ENCODE results near the gene MRPL38.

The MRPL38 gene

DNA sequence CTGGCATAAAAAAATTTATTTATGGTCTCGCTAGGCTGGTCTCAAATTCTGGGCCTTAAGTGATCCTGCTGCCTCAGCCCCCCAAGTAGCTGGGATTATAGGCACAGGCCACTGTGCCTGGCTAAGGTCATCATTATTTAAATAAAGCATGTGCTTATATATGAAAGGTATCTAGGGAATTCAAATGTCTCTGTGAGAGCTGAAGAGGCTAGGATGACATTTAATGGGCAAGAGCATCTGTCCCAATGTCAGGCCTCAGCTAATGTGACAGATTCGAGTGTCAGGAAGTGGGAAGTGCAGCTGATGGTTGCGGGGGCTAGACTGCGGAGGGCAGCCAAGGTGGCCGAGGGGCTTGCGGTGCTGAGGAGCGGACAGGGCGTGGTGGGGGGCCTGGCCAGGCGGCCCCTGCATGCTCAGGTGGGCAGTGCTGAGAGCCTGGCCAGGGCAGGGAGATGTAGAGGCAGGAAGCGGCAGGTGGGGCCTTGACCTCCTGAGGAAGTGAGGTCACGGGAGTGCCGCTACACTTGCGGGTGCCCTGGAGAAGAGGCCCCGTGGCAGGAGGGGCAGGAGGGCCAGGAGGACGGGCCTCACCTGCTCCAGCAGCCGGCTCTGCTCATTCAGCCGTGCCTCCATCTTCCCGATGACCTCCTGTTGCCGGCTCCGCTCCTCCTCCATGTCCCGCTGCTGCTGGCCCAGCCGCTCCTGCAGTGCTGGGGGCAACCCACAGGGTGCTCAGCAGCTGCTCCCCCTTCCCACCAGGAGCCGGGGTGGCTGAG is 12.6 kb upstream of the MRPL38 start:
- DNase-seq (no peak), ATAC-seq (ENCODE audit: insufficient read depth, low read depth) (no peak)
- Histone ChIP-seq H2AFZ (ENCODE audit: low read depth, low read length) (no peak overlapping the region), H4K20me1 (ENCODE audit: insufficient read depth, low read length) (no peaks in the 10 kb centered on the region), H3K36me3 (ENCODE audit: insufficient read depth, low read length) (peaks cover 40% of the 10 kb centered on the region), H3K4me3 (ENCODE audit: low read depth in 1 of 2, low read length in 2 of 2) (no peak overlapping the region), H3K9ac (ENCODE audit: low read depth, low read length) (no peak overlapping the region), H3K9me3 (ENCODE audit: insufficient read depth, low read length, severe bottlenecking) (no peaks in the 10 kb centered on the region), H3K27me3 (ENCODE audit: insufficient read depth, low read length, poor library complexity) (no peaks in the 10 kb centered on the region), H3K4me1 (ENCODE audit: insufficient read depth, low read length) (no peaks in the 10 kb centered on the region), H3K79me2 (ENCODE audit: insufficient read depth, low read length) (no peaks in the 10 kb centered on the region), H3K4me2 (ENCODE audit: insufficient read depth, low read length) (no peak overlapping the region), H3K27ac (ENCODE audit: low read length) (no peak overlapping the region)
- TF ChIP-seq CTCF (IDR thresholded peaks at IDR 0.05; ENCODE audit: borderline replicate concordance, extremely low read depth, low read length, poor library complexity, severe bottlenecking) (no peak), EZH2 (IDR thresholded peaks at IDR 0.05; ENCODE audit: borderline replicate concordance, low read depth, low read length, severe bottlenecking) (no peak)

- H2AFZ ChIP-seq (ENCODE audit: low read depth, low read length): no peak overlapping the region
- H3K9me3 ChIP-seq (ENCODE audit: insufficient read depth, low read length, severe bottlenecking): no peaks in the 10 kb centered on the region
- H3K27me3 ChIP-seq (ENCODE audit: insufficient read depth, low read length, poor library complexity): no peaks in the 10 kb centered on the region
- DNase-seq (no peak), ATAC-seq (ENCODE audit: insufficient read depth, low read depth) (no peak)
- H3K79me2 ChIP-seq (ENCODE audit: insufficient read depth, low read length): no peaks in the 10 kb centered on the region
- no peak overlapping the region for H3K4me2 ChIP-seq (ENCODE audit: insufficient read depth, low read length)
- H3K4me1 ChIP-seq (ENCODE audit: insufficient read depth, low read length): no peaks in the 10 kb centered on the region
- no peaks in the 10 kb centered on the region for H4K20me1 ChIP-seq (ENCODE audit: insufficient read depth, low read length)
- H3K36me3 ChIP-seq (ENCODE audit: insufficient read depth, low read length): peaks cover 32% of the 10 kb centered on the region
- no peak overlapping the region for H3K27ac ChIP-seq (ENCODE audit: low read length)
- no peak overlapping the region for H3K4me3 ChIP-seq (ENCODE audit: low read depth in 1 of 2, low read length in 2 of 2)
- TF ChIP-seq EZH2 (IDR thresholded peaks at IDR 0.05; ENCODE audit: borderline replicate concordance, low read depth, low read length, severe bottlenecking) (no peak), CTCF (IDR thresholded peaks at IDR 0.05; ENCODE audit: borderline replicate concordance, extremely low read depth, low read length, poor library complexity, severe bottlenecking) (no peak)
- no peak overlapping the region for H3K9ac ChIP-seq (ENCODE audit: low read depth, low read length)
These were observed 10.6 kb upstream of the MRPL38 start for GRCh38 chr17:75915268-75915667.

DNA sequence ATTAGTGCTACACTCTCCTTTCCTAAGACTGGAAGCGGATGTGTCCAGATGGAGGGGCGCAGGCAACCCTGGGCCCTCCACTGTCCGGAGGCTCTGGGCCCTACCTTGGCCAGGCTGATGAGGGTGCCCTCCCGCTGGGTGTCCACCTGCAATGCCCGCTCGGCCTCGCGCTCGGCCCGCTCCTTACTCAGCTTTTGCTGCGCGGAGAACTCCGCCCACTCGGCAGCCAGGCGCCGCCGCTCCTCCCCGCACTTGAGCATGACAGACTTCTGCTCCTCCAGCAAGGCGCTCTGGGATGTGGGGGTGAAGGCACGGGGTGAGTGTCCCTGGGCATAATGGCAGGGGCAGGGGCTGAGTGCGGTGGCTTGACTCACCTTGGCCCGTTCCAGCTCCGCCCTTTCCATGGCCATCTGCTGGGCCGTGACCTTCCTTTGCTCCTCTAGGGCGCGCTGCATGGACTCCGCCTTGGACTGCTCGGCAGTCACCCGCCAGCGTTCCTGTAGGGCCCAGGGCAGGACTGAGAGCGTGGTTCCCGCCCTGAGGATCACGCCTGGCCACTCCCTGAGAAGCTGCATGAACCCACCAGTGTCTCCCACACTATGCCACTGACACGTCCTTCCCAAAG is 10.1 kb upstream of the MRPL38 start:
- TF ChIP-seq CTCF (IDR thresholded peaks at IDR 0.05; ENCODE audit: borderline replicate concordance, extremely low read depth, low read length, poor library complexity, severe bottlenecking) (no peak), EZH2 (IDR thresholded peaks at IDR 0.05; ENCODE audit: borderline replicate concordance, low read depth, low read length, severe bottlenecking) (no peak)
- no peaks in the 10 kb centered on the region for H3K4me1 ChIP-seq (ENCODE audit: insufficient read depth, low read length)
- no peak for ATAC-seq (ENCODE audit: insufficient read depth, low read depth)

More for the DNA sequence above, 10.1 kb upstream of the MRPL38 start:
- Histone ChIP-seq H3K79me2 (ENCODE audit: insufficient read depth, low read length) (no peaks in the 10 kb centered on the region), H3K4me2 (ENCODE audit: insufficient read depth, low read length) (no peak overlapping the region), H3K36me3 (ENCODE audit: insufficient read depth, low read length) (peaks cover 30% of the 10 kb centered on the region), H3K27ac (ENCODE audit: low read length) (no peak overlapping the region), H3K4me3 (ENCODE audit: low read depth in 1 of 2, low read length in 2 of 2) (no peak overlapping the region), H3K9me3 (ENCODE audit: insufficient read depth, low read length, severe bottlenecking) (no peaks in the 10 kb centered on the region), H3K9ac (ENCODE audit: low read depth, low read length) (no peak overlapping the region), H3K27me3 (ENCODE audit: insufficient read depth, low read length, poor library complexity) (no peaks in the 10 kb centered on the region), H2AFZ (ENCODE audit: low read depth, low read length) (no peak overlapping the region), H4K20me1 (ENCODE audit: insufficient read depth, low read length) (no peaks in the 10 kb centered on the region)
- no peak for DNase-seq

All from DND-41 (cell line).